Colonic mucosa (tissue), 4 donors: ENCODE data around the gene AGBL4. TPM values are rescaled to one million over a fixed set of nuclear protein-coding genes. Genes with fewer than 3 reads are reported as not detected.

ENCODE experiments used
- DNase-seq: peaks from one replicate; pipeline ENCODE4 v3.0.0-alpha.2; 2020
- H3K27ac ChIP-seq: fragments of 200-600 bp; one replicate; pipeline ENCODE4 v1.8.0; 2021
- H3K27me3 ChIP-seq: fragments of 200-600 bp; one replicate; pipeline ENCODE4 v1.8.0; 2021
- H3K36me3 ChIP-seq: fragments of 200-600 bp; one replicate; pipeline ENCODE4 v1.8.0; 2021
- H3K4me1 ChIP-seq: fragments of 200-600 bp; one replicate; pipeline ENCODE4 v1.8.0; 2021; ENCODE audit warnings: mild to moderate bottlenecking
- H3K4me3 ChIP-seq: fragments of 200-600 bp; one replicate; pipeline ENCODE4 v1.8.0; 2021
- H3K9ac ChIP-seq, 2 donors: one replicate each; pipeline ENCODE4 v1.7.0; 2013; ENCODE audit warnings: control low read depth in 2 of 2, low read depth in 2 of 2, low read length in 2 of 2
- H3K9me3 ChIP-seq: fragments of 200-600 bp; one replicate; pipeline ENCODE4 v1.8.0; 2021
- intact Hi-C: fragments of 100-400 bp; cut with DNase I; formaldehyde crosslinking; loops from one replicate; pipeline ENCODE4 v1.14.1; 2022
- total RNA-seq, 2 donors: library from RNA; stranded (reverse); fragmentation: NEBNext Ultra II Directional in 1 of 2; extraction: Animal tissue kit (Norgen Biotek cat#: 25700) in 1 of 2; gene quantifications; one replicate each; pipeline ENCODE4 v1.2.1, GENCODE V29; 2021
- TF ChIP-seq, protein P1 (sequence below): fragments of 200-600 bp; IDR thresholded peaks from one replicate; pipeline ENCODE4 v1.8.0; 2022; ENCODE audit warnings: antibody characterized with exemption, mild to moderate bottlenecking
- donor health status: healthy.
- donor health status: DM: no; HTN: no; CAD: no.
- donor health status: DM: no; HTN: no; CAD: no.

The AGBL4 gene
- total RNA-seq, 2 donors from 2014 or later, result 0.24 to 0.30 TPM

DNA sequence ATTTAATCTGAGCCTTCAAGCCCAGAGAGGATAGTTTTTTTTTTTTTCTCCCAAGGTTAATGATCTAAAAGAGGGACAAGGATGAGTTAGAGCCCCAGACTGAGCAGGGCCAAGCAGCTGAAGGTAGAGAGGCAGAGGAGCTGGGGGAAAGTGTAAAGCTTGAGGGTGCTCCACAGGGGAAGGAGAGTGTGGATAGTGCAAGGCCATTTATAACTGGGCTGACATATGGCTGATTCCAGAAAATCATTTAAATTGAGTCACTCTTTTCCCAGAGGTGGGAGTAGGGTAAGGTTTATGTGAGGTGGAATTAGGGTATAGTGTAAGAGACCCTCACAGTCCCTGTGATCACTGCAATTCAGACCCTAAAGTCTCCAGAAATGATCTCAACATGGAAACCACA is 1302.8 kb downstream of the AGBL4 start:
- no peak overlapping the region for H3K4me3 ChIP-seq
- intact Hi-C loops, result no loop called here
- H3K4me1 ChIP-seq, result no peaks in the 10 kb centered on the region
- no peak for DNase-seq
- H3K9me3 ChIP-seq, result no peaks in the 10 kb centered on the region
- H3K27me3 ChIP-seq, result no peaks in the 10 kb centered on the region
- no peak overlapping the region for H3K9ac ChIP-seq
- TF ChIP-seq, protein P1, sequence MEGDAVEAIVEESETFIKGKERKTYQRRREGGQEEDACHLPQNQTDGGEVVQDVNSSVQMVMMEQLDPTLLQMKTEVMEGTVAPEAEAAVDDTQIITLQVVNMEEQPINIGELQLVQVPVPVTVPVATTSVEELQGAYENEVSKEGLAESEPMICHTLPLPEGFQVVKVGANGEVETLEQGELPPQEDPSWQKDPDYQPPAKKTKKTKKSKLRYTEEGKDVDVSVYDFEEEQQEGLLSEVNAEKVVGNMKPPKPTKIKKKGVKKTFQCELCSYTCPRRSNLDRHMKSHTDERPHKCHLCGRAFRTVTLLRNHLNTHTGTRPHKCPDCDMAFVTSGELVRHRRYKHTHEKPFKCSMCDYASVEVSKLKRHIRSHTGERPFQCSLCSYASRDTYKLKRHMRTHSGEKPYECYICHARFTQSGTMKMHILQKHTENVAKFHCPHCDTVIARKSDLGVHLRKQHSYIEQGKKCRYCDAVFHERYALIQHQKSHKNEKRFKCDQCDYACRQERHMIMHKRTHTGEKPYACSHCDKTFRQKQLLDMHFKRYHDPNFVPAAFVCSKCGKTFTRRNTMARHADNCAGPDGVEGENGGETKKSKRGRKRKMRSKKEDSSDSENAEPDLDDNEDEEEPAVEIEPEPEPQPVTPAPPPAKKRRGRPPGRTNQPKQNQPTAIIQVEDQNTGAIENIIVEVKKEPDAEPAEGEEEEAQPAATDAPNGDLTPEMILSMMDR, result no peak
- no peaks in the 10 kb centered on the region for H3K36me3 ChIP-seq
- no peak overlapping the region for H3K27ac ChIP-seq

DNA sequence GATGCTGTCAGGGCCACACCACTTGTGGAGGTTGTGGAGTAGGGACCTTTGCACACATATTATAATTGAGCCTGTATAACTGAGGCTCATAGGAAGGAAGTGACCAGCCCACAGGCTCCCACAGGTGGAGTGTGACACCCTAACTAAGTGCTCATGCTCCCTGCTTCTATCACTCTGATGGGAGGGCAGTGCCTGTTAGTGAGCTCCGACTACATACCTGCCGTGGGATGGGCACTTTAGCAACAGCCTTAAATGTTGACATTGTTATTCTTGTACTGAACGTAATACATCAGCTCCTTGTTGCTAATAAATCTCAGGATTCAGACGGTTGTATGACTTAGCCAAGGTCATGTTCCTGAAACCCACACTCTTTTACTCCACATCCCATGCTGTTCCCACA is 1305.0 kb downstream of the AGBL4 start:
- intact Hi-C loops, result no loop called here
- Histone ChIP-seq H3K27me3 (no peaks in the 10 kb centered on the region), H3K4me3 (no peak overlapping the region), H3K36me3 (no peaks in the 10 kb centered on the region), H3K27ac (no peak overlapping the region), H3K4me1 (no peaks in the 10 kb centered on the region), H3K9ac (no peak overlapping the region), H3K9me3 (no peaks in the 10 kb centered on the region)
- no peak for DNase-seq
- TF ChIP-seq, protein P1, result no peak

DNA sequence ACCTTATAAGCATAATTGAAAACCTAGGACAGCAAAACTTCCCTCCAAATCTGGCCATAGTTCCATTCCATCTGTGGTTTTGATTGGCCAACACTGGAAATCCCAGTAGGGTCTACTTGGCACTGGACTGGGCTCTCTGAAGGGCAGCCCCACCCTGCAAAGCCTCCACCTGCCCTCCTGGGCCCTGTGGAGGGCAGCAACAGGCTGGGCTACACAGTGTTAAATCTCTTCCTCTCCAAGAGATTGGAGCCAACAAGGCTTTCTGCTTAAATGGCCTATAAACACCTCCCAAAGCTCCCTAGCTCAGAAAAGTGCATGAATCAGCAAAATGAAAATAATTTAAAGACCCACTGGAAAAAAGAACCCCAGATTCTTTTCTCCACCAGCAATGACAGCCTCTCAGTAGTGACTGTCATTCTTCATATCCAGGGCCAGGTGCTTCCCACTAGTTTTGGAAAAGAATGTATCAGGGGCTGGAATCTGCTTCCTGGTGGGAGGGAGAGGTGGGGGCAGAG is 1305.6 kb downstream of the AGBL4 start:
- TF ChIP-seq, protein P1, result no peak
- Histone ChIP-seq H3K27ac (no peak overlapping the region), H3K36me3 (no peaks in the 10 kb centered on the region), H3K4me1 (no peaks in the 10 kb centered on the region), H3K27me3 (no peaks in the 10 kb centered on the region), H3K9me3 (no peaks in the 10 kb centered on the region), H3K4me3 (no peak overlapping the region), H3K9ac (no peak overlapping the region)
- DNase-seq, result no peak
- intact Hi-C loops, result no loop called here

- Histone ChIP-seq H3K4me1 (no peaks in the 10 kb centered on the region), H3K27me3 (no peaks in the 10 kb centered on the region), H3K9me3 (no peaks in the 10 kb centered on the region), H3K9ac (no peak overlapping the region), H3K36me3 (no peaks in the 10 kb centered on the region), H3K4me3 (no peak overlapping the region), H3K27ac (no peak overlapping the region)
- DNase-seq, result no peak
- intact Hi-C loops, result no loop called here
- TF ChIP-seq, protein P1, result no peak
Measured at GRCh38 chr1:48717082-48717481, 1306.7 kb downstream of the AGBL4 start.

- TF ChIP-seq, protein P1, result no peak
- no peaks in the 10 kb centered on the region for H3K9me3 ChIP-seq
- DNase-seq, result no peak
- no peak overlapping the region for H3K27ac ChIP-seq
- no peaks in the 10 kb centered on the region for H3K36me3 ChIP-seq
- no peak overlapping the region for H3K4me3 ChIP-seq
- H3K27me3 ChIP-seq, result no peaks in the 10 kb centered on the region
- H3K4me1 ChIP-seq, result no peaks in the 10 kb centered on the region
- intact Hi-C loops, result no loop called here
- no peak overlapping the region for H3K9ac ChIP-seq
Measured at GRCh38 chr1:48715921-48716320, 1307.8 kb downstream of the AGBL4 start.
